ENCODE data around the gene ZMIZ1.

GRCh38 chr10:79223091-79224048 lies 154.6 kb downstream of the ZMIZ1 start:
- TF ChIP-seq KLF8 (tag by site-specific recombination; IDR thresholded peaks at IDR 0.05): no peak
- TF ChIP-seq ZNF132 (tag by site-specific recombination; IDR thresholded peaks at IDR 0.05; ENCODE audit: borderline replicate concordance): no peak
- no peak for TF ChIP-seq CTCF (tag by site-specific recombination; IDR thresholded peaks at IDR 0.05)
- TF ChIP-seq ZNF184 (tag by site-specific recombination; IDR thresholded peaks at IDR 0.05): no peak
- no peak for TF ChIP-seq ZNF24 (tag by site-specific recombination; IDR thresholded peaks at IDR 0.05)
- TF ChIP-seq MYNN (tag by site-specific recombination; IDR thresholded peaks at IDR 0.05; ENCODE audit: borderline replicate concordance): no peak
- no peak for TF ChIP-seq ZBTB49 (tag by site-specific recombination; IDR thresholded peaks at IDR 0.05; ENCODE audit: low read depth)
- TF ChIP-seq EGR2 (tag by site-specific recombination; IDR thresholded peaks at IDR 0.05; ENCODE audit: low read depth): no peak

Data from HEK293 (cell line).